LNCaP clone FGC (cell line): ENCODE data around the gene ASPSCR1.

Experiments used
- DNase-seq: peaks from one replicate; pipeline ENCODE4 v3.0.0-alpha.2; 2011; ENCODE audit warnings: low read depth
- H3K4me3 ChIP-seq: 2 replicates; pipeline ENCODE4 v1.5.1; 2011; ENCODE audit warnings: mild to moderate bottlenecking, low read depth, low read length, control low read depth
- CTCF ChIP-seq: IDR thresholded peaks from 2 replicates; pipeline ENCODE4 v1.5.1; 2012; ENCODE audit warnings: mild to moderate bottlenecking; ENCODE audit not compliant: control insufficient read depth, insufficient read depth; ENCODE audit errors: extremely low read depth

The ASPSCR1 gene

GRCh38 chr17:81962499-81963441 lies 14.7 kb upstream of the ASPSCR1 start:
- TF ChIP-seq CTCF, result no peak
- DNase-seq, result no peak
- no peak overlapping the region for H3K4me3 ChIP-seq

GRCh38 chr17:81964081-81964849 lies 13.2 kb upstream of the ASPSCR1 start:
- no peak overlapping the region for H3K4me3 ChIP-seq
- DNase-seq, result no peak
- no peak for TF ChIP-seq CTCF

- no peak for TF ChIP-seq CTCF
- H3K4me3 ChIP-seq, result no peak overlapping the region
- no peak for DNase-seq
Observed at GRCh38 chr17:81966343-81967243, 10.8 kb upstream of the ASPSCR1 start.

- no peak overlapping the region for H3K4me3 ChIP-seq
- TF ChIP-seq CTCF, result no peak
Observed at GRCh38 chr17:81967244-81967532, 10.2 kb upstream of the ASPSCR1 start.

GRCh38 chr17:81967533-81968395 lies 9.7 kb upstream of the ASPSCR1 start:
- DNase-seq, result no peak
- H3K4me3 ChIP-seq, result no peak overlapping the region
- TF ChIP-seq CTCF, result no peak

More at GRCh38 chr17:81967244-81967532, 10.2 kb upstream of the ASPSCR1 start:
- no peak for DNase-seq

GRCh38 chr17:81968396-81968745 lies 9.1 kb upstream of the ASPSCR1 start:
- no peak for DNase-seq
- TF ChIP-seq CTCF, result no peak
- H3K4me3 ChIP-seq, result no peak overlapping the region
